ENCODE results near the gene RAD23A.
"Not testable (repeated sequence)": the region's sequence is repeated elsewhere in the genome, so short reads cannot be mapped to it uniquely, and the experiment has no call there.

Gene RAD23A

GRCh38 chr19:12945479-12946091 is at the start of gene RAD23A:
Gene RAD23A (plus strand): TSS chr19:12945862. CDS start chr19:12945949, 87 bp downstream.
- DNase-seq (ENCODE audit: low spot score): peak; percentile 97

- DNase-seq (ENCODE audit: low spot score): no peak
These were observed 49.2 kb upstream of the RAD23A start for GRCh38 chr19:12896460-12896859.

GRCh38 chr19:12899891-12900518 is 45.7 kb upstream of the RAD23A start:
- no peak for DNase-seq (ENCODE audit: low spot score)

- no peak for DNase-seq (ENCODE audit: low spot score)
These were observed 38.5 kb upstream of the RAD23A start for GRCh38 chr19:12907166-12907565.

GRCh38 chr19:12912571-12912970 is 33.1 kb upstream of the RAD23A start:
- no peak for DNase-seq (ENCODE audit: low spot score)

- peak; percentile 73 for DNase-seq (ENCODE audit: low spot score)
These were observed 32.6 kb upstream of the RAD23A start for GRCh38 chr19:12913011-12913561.

- DNase-seq (ENCODE audit: low spot score): no peak
These were observed 31.6 kb upstream of the RAD23A start for GRCh38 chr19:12913851-12914690.

- not testable (repeated sequence) for DNase-seq (ENCODE audit: low spot score)
These were observed 29.8 kb upstream of the RAD23A start for GRCh38 chr19:12915860-12916259.

GRCh38 chr19:12918253-12918652 is 27.4 kb upstream of the RAD23A start:
- no peak for DNase-seq (ENCODE audit: low spot score)

- no peak for DNase-seq (ENCODE audit: low spot score)
These were observed 24.6 kb upstream of the RAD23A start for GRCh38 chr19:12921047-12921446.

- DNase-seq (ENCODE audit: low spot score): no peak
These were observed 22.7 kb upstream of the RAD23A start for GRCh38 chr19:12922959-12923358.

- no peak for DNase-seq (ENCODE audit: low spot score)
These were observed 20.9 kb upstream of the RAD23A start for GRCh38 chr19:12924621-12925310.

- DNase-seq (ENCODE audit: low spot score): no peak
These were observed 15.5 kb upstream of the RAD23A start for GRCh38 chr19:12930002-12930645.

DNA sequence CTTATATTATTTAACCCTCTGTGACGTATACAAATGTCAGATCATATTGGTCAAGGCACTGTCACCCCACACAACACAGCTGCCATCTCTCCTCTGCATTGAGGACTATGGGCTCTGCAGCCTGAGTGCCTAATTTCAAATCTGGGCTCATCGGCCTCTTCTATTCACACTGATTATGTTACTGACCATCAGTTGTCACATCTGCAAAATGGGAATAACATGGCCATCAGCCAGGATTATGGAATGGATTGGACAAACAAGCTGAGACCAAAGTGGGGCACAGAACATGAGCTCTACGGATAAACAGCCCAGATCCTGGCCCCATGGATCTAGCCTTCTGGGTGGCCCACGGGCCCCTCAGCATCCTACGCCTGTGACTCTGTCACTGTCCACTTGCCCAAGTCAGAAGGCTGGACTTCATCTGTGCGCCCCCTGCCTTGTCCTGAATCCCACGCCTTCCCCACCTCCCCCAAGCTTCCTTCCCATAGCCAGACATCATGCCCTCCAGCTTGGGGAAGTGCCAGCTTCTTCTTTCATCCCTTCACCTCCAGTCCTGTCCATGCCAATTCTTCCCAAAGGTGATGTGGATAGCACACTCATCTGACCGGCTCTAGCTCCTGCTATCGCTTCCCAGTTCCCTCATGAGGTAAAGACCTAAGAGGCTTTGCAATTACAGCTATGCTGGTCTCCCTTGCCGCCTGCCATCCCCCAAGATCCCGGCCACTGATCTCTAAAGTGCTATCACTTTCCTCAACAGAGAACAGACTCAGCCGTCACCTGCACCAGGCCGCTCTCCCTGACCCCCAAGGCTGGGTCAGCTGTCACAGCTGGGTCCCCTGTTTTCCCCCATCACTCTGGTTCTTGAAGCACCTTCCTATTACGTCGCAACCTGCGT is 13.0 kb upstream of the RAD23A start:
- no peak for DNase-seq (ENCODE audit: low spot score)

DNA sequence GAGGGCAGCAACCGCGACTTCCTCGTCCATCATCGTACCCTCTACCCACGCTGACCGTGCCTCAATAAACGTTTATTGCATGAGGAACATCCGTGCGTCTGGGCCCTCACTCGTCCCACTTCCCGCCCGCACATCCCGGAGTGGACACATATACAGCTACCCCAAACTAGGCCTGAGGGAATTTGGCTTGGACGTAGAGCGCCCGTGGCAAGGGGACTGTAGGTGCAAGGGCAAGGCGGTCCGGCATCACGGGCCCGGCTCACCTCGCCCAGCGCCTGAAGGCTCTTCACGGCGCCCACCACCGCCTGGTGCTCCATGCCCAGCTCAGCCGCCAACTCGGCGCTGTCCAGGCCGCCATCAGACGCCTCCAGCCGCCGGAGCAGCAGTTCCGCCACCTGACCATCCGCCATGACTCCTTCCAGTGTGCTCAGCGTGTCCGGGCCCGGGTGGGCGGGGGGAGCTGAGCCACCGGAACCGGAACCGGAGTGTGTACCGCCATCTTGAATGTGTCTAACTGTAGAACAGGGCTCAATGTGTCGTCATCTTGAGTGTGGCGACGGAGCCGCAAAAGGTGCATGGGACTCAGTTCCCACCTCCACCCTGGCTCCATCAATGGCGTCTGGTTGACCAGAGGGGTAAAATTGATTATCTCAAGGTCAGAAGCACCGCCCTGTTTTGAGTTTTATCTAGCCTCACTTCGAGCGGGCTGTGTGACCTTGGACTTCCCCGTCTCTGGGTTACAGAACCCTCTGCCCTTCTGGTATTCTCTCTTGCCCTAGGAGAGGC is 12.2 kb upstream of the RAD23A start, which contains the start of gene FARSA:
FARSA (minus strand) TSS at position 425 of the 786 bp plus-strand sequence; CDS start at position 410, 15 bp downstream.
- peak; percentile 93 for DNase-seq (ENCODE audit: low spot score)

DNA sequence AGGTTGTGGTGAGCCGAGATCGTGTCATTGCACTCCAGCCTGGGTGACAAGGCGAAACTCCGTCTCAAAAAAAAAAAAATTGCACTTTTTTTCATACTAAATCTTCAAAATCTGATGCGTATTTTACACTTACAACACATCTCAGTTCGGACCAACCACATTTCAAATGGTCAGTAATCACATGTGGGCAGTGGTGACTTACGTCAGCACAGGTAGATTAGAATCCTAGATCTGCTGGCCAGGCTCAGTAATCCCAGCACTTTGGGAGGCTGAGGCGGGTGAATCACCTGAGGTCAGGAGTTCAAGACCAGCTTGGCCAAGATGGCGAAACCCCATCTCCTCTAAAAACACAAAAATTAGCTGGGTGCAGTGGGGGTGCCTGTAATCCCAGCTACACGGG is 10.6 kb upstream of the RAD23A start:
- DNase-seq (ENCODE audit: low spot score): no peak

DNA sequence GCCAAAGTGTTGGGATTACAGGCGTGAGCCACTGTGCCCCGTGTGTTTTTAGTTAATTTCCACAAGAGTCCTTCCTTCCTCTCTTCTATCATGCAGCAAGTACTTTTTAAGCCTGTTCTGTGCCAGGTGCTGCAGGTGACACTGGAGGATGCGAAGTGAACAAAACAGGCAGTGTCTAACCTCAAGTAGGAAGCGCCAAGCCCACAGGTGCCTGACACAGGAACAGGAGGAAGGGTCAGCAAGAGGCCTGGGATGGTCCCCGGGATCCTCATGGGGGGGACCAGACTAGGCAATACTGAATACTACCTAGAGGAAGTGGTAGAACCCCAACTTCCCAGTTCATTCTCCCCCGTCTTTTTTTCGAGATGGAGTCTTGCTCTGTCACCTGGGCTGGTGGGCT is 9.1 kb upstream of the RAD23A start:
- DNase-seq (ENCODE audit: low spot score): no peak

- no peak for DNase-seq (ENCODE audit: low spot score)
These were observed 8.4 kb upstream of the RAD23A start for GRCh38 chr19:12937093-12937926.

All from AG08396 (cell line).